Prostate gland (tissue), 2 donors: ENCODE measurements around the gene KANK4. TPM values are rescaled to one million over a fixed set of nuclear protein-coding genes. Genes with fewer than 3 reads are reported as not detected.

ENCODE experiments used
- DNase-seq: peaks from one replicate; pipeline ENCODE4 v3.0.0-alpha.2; 2019; ENCODE audit warnings: low spot score
- H3K27ac ChIP-seq, 2 donors: fragments of 200-600 bp; sonication (generic); 2 replicates each; pipeline ENCODE4 v1.5.1; 2017 to 2019
- H3K27me3 ChIP-seq: fragments of 200-600 bp; sonication (generic); replicated peaks from 2 replicates; pipeline ENCODE4 v1.5.1; 2019; ENCODE audit not compliant: insufficient read depth
- H3K36me3 ChIP-seq, 2 donors: fragments of 200-600 bp; sonication (generic); 1 replicate in 1 of 2; 2 replicates in 1 of 2; pipeline versions ENCODE4 v1.5.1 to v1.8.1; 2017 to 2019
- H3K4me1 ChIP-seq: fragments of 200-600 bp; sonication (generic); replicated peaks from 2 replicates; pipeline ENCODE4 v1.5.1; 2019
- H3K4me3 ChIP-seq, 2 donors: fragments of 200-600 bp; sonication (generic); 2 replicates each; pipeline ENCODE4 v1.5.1; 2017 to 2019
- H3K9me3 ChIP-seq: fragments of 200-600 bp; sonication (generic); 2 replicates; pipeline ENCODE4 v1.5.1; 2017
- POLR2A ChIP-seq: fragments of 450-650 bp; IDR thresholded peaks from one replicate; pipeline ENCODE4 v1.6.1; 2016; ENCODE audit warnings: antibody characterized with exemption, mild to moderate bottlenecking
- POLR2AphosphoS5 ChIP-seq: sonication (generic); formaldehyde crosslinking; IDR thresholded peaks from one replicate; pipeline ENCODE4 v1.6.1; 2017; ENCODE audit warnings: antibody characterized with exemption
- whole genome bisulfite sequencing: methylation state at CpG from one replicate; pipeline ENCODE4 v1.1.5; 2018; 5-methylcytosine and 5-hydroxymethylcytosine counted together
- intact Hi-C: fragments of 100-400 bp; cut with DNase I; formaldehyde crosslinking; loops from one replicate; pipeline ENCODE4 v1.14.2; 2022
- total RNA-seq, 2 donors: library from RNA; depleted of rRNA; stranded (reverse); fragments of >200 nt; gene quantifications; one replicate each; pipeline ENCODE4 v1.1.0, GENCODE V29; 2016
- TF ChIP-seq, protein P1 (sequence below), 4 experiments: fragments of 200-600 bp in 2 of 4; fragments of 450-650 bp in 2 of 4; sonication (generic) in 2 of 4; IDR thresholded peaks; 1 replicate in 3 of 4; 2 replicates in 1 of 4; pipeline ENCODE4 v1.5.1; 2016 to 2019; ENCODE audit warnings: antibody characterized with exemption in 4 of 4, mild to moderate bottlenecking in 2 of 4, moderate library complexity in 2 of 4

The KANK4 gene
- total RNA-seq, 2 donors from 2014 or later: 6.1 to 6.8 TPM

DNA sequence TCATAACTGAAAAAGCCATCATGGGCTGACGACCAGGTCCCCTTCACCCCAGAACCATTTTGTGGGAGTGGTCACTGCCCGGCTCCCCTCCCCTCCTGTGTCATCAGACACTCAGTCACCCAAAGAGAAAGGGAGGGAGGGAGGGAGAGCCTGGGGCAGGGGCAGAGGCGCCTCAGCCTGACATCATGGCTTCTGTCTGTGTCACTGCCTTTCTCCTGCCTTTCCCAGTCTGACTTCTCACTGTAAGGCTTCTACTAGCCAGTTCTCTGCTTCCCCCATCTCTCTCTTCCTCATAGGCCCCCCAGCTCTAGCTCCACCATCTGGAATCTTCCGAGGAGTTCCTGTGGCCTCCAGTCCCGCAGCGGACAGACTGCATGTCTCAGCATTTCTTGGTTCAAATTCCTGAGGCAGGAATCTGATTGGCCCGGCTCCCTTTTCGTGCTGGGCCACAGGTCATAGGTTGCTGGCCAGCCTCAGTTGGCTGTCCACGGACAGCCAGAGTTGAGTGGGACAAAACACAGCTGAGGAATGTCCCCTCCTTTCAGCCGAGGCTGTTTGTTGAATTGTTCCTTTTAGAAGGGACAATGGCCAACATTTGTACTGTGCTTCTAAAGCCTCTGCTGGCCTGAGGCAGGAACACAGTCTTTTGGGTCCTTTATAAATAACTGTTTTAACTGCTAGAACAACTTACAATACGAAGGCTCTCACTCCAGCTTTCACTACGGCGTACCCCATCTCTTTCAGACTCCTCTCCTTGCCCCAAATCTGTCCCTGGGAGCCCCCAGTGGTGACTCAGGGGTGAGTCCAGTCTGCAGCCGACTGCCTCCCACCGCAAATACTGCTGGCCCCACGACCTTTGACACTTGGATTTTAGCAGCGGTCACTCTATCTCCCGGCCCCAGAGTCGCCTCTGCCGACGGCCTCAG, 18.7 kb upstream of the KANK4 start:
- intact Hi-C loops: no loop called here
- DNase-seq: no peak
- H3K27me3 ChIP-seq: no peaks in the 10 kb centered on the region
- WGBS: 60% methylated on average over 21 of the region's 21 CpGs
- H3K36me3 ChIP-seq: no peaks in the 10 kb centered on the region
- no peak for TF ChIP-seq POLR2AphosphoS5
- TF ChIP-seq, protein P1, sequence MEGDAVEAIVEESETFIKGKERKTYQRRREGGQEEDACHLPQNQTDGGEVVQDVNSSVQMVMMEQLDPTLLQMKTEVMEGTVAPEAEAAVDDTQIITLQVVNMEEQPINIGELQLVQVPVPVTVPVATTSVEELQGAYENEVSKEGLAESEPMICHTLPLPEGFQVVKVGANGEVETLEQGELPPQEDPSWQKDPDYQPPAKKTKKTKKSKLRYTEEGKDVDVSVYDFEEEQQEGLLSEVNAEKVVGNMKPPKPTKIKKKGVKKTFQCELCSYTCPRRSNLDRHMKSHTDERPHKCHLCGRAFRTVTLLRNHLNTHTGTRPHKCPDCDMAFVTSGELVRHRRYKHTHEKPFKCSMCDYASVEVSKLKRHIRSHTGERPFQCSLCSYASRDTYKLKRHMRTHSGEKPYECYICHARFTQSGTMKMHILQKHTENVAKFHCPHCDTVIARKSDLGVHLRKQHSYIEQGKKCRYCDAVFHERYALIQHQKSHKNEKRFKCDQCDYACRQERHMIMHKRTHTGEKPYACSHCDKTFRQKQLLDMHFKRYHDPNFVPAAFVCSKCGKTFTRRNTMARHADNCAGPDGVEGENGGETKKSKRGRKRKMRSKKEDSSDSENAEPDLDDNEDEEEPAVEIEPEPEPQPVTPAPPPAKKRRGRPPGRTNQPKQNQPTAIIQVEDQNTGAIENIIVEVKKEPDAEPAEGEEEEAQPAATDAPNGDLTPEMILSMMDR (IDR thresholded peaks at IDR 0.05): no peak
- no peak for TF ChIP-seq POLR2A
- H3K9me3 ChIP-seq: no peaks in the 10 kb centered on the region
- no peaks in the 10 kb centered on the region for H3K4me1 ChIP-seq
- peak overlapping the region in 1 of 2 donors; percentile 0 for H3K27ac ChIP-seq
- no peak overlapping the region for H3K4me3 ChIP-seq

DNA sequence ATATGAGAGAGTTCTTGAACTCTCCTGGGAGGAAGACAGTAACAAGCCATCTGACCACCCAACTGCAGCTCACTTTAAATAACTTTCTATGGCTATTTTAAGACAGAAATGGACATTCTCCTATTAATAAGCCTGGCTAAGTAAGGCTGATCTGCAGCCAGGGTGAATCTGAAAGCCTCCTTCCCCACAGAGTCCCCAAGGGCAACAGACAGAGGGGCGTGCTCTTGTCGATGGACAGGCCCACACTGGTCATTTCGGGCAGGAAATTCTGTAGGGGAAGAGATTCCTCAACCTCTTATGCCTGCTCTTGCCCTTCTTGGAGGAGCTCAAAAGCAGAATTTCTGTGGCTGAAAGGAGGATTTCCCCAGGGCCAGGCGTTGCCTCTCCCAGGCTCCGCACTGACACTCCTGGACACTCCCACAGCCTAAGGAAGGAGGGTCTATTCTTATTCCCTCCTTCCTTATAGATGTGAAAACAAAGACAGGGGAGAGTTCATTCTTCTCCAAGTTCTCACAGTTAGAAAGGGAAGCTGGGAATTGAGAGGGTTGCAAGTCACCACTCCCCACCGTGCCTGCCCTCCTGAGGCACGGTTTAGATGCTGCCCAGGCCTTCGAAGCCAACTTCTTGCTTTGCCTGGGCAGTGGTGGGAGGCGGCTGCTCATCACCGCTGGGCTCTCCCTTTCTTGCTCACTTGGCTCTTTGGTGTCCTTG, 17.9 kb upstream of the KANK4 start:
- no peak for DNase-seq
- intact Hi-C loops: no loop called here
- no peaks in the 10 kb centered on the region for H3K36me3 ChIP-seq

DNA sequence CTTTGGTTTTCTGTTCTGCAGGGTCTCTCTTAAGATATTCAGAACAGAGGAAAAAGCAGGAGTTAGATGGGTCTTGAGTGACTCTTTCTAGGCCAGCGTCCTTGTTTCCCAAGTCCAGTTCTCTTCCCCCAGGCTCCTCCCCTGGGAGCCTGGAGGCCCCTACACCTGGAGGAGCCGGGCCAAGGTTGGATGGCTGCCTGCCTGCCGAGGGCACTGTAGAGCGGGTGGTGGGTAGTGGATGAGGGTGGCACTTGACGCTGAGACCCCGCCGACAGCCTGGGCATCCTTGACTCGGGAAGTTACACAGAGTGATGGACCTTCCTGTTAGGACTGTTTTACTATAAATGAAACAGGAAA, 17.4 kb upstream of the KANK4 start:
- Histone ChIP-seq H3K27ac (no peak overlapping the region), H3K4me1 (no peaks in the 10 kb centered on the region), H3K27me3 (no peaks in the 10 kb centered on the region), H3K9me3 (no peaks in the 10 kb centered on the region), H3K4me3 (no peak overlapping the region), H3K36me3 (no peaks in the 10 kb centered on the region)
- DNase-seq: no peak
- intact Hi-C loops: no loop called here
- TF ChIP-seq, protein P1 (IDR thresholded peaks at IDR 0.05): no peak
- no peak for TF ChIP-seq POLR2A
- WGBS: 68% methylated on average over 8 of the region's 8 CpGs

More for the DNA sequence above, 17.9 kb upstream of the KANK4 start:
- peak overlapping the region in 1 of 2 donors; percentile 0 for H3K27ac ChIP-seq
- H3K4me1 ChIP-seq: no peaks in the 10 kb centered on the region
- WGBS: 70% methylated on average over 10 of the region's 10 CpGs
- H3K4me3 ChIP-seq: no peak overlapping the region
- TF ChIP-seq POLR2A: no peak
- TF ChIP-seq POLR2AphosphoS5: no peak
- TF ChIP-seq, protein P1 (IDR thresholded peaks at IDR 0.05): no peak
- H3K9me3 ChIP-seq: no peaks in the 10 kb centered on the region
- no peaks in the 10 kb centered on the region for H3K27me3 ChIP-seq

DNA sequence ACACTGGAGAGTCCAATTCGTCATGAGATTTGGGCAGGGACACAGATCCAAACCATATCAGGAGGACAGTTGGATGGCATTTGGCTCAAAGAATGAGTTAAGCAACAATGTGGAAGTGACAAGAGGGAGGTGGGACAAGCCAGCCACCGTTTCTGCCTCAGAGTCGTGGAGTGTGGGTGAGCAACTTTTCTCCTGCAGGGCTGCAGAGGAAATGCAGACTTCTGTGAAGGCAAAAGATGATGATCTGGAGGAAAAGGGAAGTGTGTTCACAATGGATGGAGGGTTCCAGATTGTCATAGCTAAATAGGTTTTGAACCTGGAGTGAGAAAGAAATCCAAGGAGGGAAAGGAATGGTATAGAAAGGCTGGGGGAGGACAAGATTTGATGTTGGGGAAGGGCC, 16.4 kb upstream of the KANK4 start:
- Histone ChIP-seq H3K4me1 (no peaks in the 10 kb centered on the region), H3K9me3 (no peaks in the 10 kb centered on the region), H3K4me3 (no peak overlapping the region), H3K27ac (no peak overlapping the region), H3K27me3 (no peaks in the 10 kb centered on the region), H3K36me3 (no peaks in the 10 kb centered on the region)
- WGBS: 60% methylated on average over 3 of the region's 3 CpGs
- TF ChIP-seq, protein P1 (IDR thresholded peaks at IDR 0.05): no peak
- TF ChIP-seq POLR2AphosphoS5 (no peak), POLR2A (no peak)
- DNase-seq: no peak
- intact Hi-C loops: no loop called here
